NCI-H82 treated with DMSO at 0.1 percent for 48 hours (cell line): Measurements from ENCODE around the gene TM4SF4.

Experiments
- DNase-seq: peaks from one replicate; lab custom pipeline; 2025; ENCODE audit not compliant: unreplicated experiment; lab: John Stamatoyannopoulos, UW

The TM4SF4 gene

GRCh38 chr3:149547413-149547812 lies 72.9 kb downstream of the TM4SF4 start:
- no peak for DNase-seq

- DNase-seq = no peak
Observed at GRCh38 chr3:149547954-149548668, 73.6 kb downstream of the TM4SF4 start.

- DNase-seq = no peak
Observed at GRCh38 chr3:149548669-149549065, 74.2 kb downstream of the TM4SF4 start.

- no peak for DNase-seq
Observed at GRCh38 chr3:149551500-149551899, 77.0 kb downstream of the TM4SF4 start.

GRCh38 chr3:149552700-149553099 lies 78.2 kb downstream of the TM4SF4 start:
- no peak for DNase-seq
